GM18517 (cell line): ENCODE data around the gene CDKL2.

Experiments used
- ATAC-seq: cut with Tn5 transposase; IDR thresholded peaks from one replicate; pipeline ENCODE4 v1.9.1; 2021; ENCODE audit warnings: mild to moderate bottlenecking, moderate library complexity; ENCODE audit not compliant: unreplicated experiment

Gene CDKL2

GRCh38 chr4:75643651-75644050, 13.3 kb upstream of the CDKL2 start:
- no peak for ATAC-seq

- no peak for ATAC-seq
These were observed 8.9 kb upstream of the CDKL2 start for GRCh38 chr4:75639124-75639695.

- ATAC-seq, result no peak
These were observed 7.5 kb upstream of the CDKL2 start for GRCh38 chr4:75637827-75638226.

- no peak for ATAC-seq
These were observed 6.8 kb upstream of the CDKL2 start for GRCh38 chr4:75637176-75637575.

GRCh38 chr4:75634951-75635350, 4.6 kb upstream of the CDKL2 start:
- no peak for ATAC-seq

- no peak for ATAC-seq
These were observed 4.0 kb upstream of the CDKL2 start for GRCh38 chr4:75634281-75634680.

- no peak for ATAC-seq
These were observed 3.5 kb upstream of the CDKL2 start for GRCh38 chr4:75633846-75634245.

- no peak for ATAC-seq
These were observed 605 bp upstream of the CDKL2 start for GRCh38 chr4:75630937-75631329.

- ATAC-seq, result no peak
These were observed 1.1 kb downstream of the CDKL2 start for GRCh38 chr4:75629239-75629638.

GRCh38 chr4:75623026-75623425, 7.3 kb downstream of the CDKL2 start:
- ATAC-seq, result no peak

- ATAC-seq, result no peak
These were observed 8.6 kb downstream of the CDKL2 start for GRCh38 chr4:75621715-75622114.

- no peak for ATAC-seq
These were observed 18.0 kb downstream of the CDKL2 start for GRCh38 chr4:75612306-75612705.

- no peak for ATAC-seq
These were observed 24.4 kb downstream of the CDKL2 start for GRCh38 chr4:75605928-75606327.

- ATAC-seq, result no peak
These were observed 30.7 kb downstream of the CDKL2 start for GRCh38 chr4:75599647-75600046.

- no peak for ATAC-seq
These were observed 31.9 kb downstream of the CDKL2 start for GRCh38 chr4:75598390-75598789.

- no peak for ATAC-seq
These were observed 34.3 kb downstream of the CDKL2 start for GRCh38 chr4:75596061-75596460.

- no peak for ATAC-seq
These were observed 36.9 kb downstream of the CDKL2 start for GRCh38 chr4:75593393-75593792.

GRCh38 chr4:75584067-75584466, 46.3 kb downstream of the CDKL2 start:
- ATAC-seq, result no peak

GRCh38 chr4:75567725-75568124, 62.6 kb downstream of the CDKL2 start:
- no peak for ATAC-seq

GRCh38 chr4:75566911-75567310, 63.4 kb downstream of the CDKL2 start:
- ATAC-seq, result no peak

- ATAC-seq, result no peak
These were observed 64.8 kb downstream of the CDKL2 start for GRCh38 chr4:75565481-75565880.

- ATAC-seq, result no peak
These were observed 66.3 kb downstream of the CDKL2 start for GRCh38 chr4:75564023-75564422.

GRCh38 chr4:75561789-75562188, 68.5 kb downstream of the CDKL2 start:
- ATAC-seq, result no peak

- ATAC-seq, result no peak
These were observed 72.6 kb downstream of the CDKL2 start for GRCh38 chr4:75557696-75558095.
